GM18858 (cell line): ENCODE measurements around the gene RSPO1.

Experiments used
- ATAC-seq: cut with Tn5 transposase; IDR thresholded peaks from one replicate; pipeline ENCODE4 v1.9.1; 2021; ENCODE audit not compliant: unreplicated experiment

The RSPO1 gene

DNA sequence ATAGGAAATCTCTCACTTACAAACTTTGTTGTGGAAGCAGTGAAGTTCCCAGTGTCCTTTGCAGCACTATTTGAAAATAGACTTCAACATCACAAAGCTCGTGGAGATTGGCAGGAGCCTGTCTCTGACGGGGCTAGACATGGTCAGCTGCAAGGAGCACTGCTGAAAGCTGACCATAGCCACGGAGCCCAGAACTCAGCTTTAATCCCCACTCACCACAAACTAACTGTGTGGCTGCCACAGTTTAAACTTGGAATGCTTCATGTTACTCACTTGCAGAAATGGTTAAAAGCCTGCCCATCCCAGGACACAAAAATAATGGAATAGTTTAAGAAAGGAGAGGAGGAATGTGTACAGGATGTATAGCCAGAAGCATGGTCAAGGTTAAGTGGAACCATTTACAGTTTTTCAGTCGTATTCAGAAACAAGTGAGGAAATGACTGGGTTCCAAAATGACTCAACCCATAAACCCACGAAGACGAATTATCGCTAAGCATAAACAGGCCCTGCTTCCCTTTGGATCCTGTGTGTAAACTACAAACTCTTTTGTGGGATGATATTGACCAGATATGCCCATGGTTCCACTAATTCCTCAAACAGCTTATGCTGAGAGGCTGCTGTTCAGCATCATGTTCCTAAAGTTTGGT, 59.7 kb downstream of the RSPO1 start:
- ATAC-seq = no peak

DNA sequence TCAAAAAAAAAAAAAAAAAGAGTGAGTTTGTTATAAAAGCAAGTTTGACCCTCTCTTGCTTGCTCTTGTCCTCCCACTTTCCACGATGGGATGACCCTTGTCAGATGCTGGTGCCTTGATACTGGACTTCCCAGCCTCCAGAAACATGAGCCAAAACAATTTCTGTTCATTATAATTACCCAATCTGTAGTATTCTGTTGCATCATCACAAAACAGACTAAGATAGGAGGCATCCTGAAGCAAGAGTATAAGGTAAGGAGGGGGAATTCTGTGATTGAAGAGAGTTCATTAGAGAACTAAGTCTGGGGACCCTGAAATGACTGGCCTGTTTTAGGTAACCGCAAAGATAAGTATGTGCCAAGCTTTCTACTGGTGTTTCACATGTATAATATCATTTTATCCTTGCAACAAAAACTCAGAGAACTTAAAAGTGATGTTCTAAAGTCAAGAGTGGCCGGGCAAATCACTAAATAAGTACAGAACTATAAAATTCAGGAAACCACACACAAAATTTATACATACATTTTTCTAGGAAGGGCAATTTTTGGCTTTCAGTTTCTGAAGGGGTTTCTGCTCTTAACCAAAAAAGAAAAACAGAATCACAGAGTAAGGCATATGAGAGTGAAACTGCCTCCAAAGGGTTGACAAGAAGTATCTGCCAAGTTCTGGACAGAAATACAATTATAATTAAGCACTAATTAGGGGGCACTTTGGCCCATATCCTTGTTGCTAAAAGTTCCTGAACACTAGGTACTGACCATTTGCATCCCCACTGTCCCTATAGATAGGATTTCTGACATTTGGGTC, 64.0 kb downstream of the RSPO1 start:
- no peak for ATAC-seq

DNA sequence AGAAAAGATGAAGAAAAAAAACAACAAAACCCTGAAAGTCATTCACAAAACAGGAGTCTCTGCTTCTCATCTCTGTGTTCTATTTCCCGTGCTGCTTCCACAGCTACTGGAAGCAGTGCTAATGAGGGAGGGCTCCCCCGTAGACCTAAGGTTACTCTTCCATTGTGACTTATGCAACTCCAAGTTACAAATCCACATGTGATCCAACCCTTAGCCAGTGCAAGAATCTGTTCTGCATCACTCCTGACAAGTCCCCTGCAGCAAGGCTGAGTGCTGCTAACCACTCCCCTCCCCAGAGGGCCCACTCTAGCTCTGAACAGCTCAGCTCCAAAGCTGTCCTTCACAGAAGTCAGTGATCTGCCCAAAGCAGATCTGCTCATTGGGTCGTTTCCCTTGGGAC, 67.7 kb downstream of the RSPO1 start:
- no peak for ATAC-seq

DNA sequence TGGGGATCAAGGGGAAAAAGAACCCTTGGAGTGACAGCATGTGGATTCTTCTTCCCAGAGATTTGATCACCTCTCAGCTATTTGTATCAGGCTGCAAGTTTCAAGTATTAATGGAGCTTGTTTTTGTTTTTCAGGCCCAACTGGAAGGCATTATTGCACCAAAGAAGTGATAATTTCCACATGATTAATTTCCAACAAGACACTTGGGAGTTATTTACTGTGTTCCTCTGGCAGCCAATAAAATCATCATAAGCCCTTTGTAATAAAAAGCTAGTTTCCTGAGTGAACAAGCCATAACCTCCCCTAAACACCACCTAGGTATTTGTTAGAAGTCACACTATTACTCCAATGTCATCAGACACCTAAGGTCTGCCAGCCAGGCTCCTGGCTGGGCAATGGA, 69.8 kb downstream of the RSPO1 start:
- ATAC-seq = no peak

DNA sequence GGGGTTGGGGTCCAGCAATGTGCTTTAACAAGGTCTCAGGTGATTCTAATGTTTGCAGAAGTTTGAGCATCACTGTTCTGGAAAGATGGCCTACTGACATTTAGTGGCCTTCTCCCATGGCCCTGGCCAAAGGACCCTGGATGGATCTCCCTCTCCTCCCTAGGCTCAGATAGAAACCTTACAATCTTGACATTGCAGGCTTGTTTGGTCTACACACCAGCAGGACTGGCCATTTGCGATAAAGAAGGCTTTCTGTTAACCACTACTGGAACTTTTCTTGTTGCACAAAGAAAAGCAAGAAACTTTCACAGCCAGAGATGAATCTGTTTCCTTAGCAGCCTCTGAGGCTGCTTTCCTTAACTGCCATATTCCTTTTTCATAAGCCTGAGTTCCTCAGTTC, 71.7 kb downstream of the RSPO1 start:
- no peak for ATAC-seq
